OCI-LY1 (cell line): ENCODE measurements around the gene PAPPA.

Experiments used
- CTCF ChIP-seq: fragments of 200-600 bp; sonication (generic), shearing (Covaris generic); IDR thresholded peaks from 2 replicates; pipeline ENCODE4 v1.5.1; 2017; ENCODE audit warnings: mild to moderate bottlenecking, antibody characterized with exemption, low read length, moderate library complexity, mixed read lengths
- EZH2 ChIP-seq: fragments of 200-600 bp; sonication (generic), shearing (Covaris generic); IDR thresholded peaks from 2 replicates; pipeline ENCODE4 v1.8.0; 2017; ENCODE audit warnings: borderline replicate concordance, mixed run types, mild to moderate bottlenecking, antibody characterized with exemption, low read length, moderate library complexity, mixed read lengths

DNA sequence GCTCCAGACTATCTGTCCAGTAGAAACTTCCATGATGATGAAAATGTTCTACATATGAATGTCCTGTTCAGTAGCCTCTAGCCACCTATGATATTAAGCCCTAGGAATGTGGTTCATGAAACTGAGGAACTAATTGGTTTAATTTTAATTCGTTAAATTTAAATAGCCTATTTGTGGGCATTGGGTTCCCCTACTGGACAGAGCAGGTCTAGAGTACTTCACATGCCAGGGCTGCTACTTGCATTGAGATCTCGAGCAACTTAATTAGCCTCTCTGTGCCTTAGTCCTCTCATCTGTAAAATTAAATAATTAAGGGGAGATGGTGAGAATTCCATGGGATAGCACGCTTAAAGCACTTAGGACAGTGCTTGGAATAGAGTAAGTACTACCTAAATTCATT lies 160.0 kb downstream of the PAPPA start:
- TF ChIP-seq CTCF (no peak), EZH2 (no peak)
